Panc1 (cell line): ENCODE data around the gene RGPD4. TPM values are rescaled to one million over a fixed set of nuclear protein-coding genes. Genes with fewer than 3 reads are reported as not detected.
"Not testable (repeated sequence)": the region's sequence is repeated elsewhere in the genome, so short reads cannot be mapped to it uniquely, and the experiment has no call there.

ENCODE experiments used
- ATAC-seq: fragments of 200-7000 bp; cut with Tn5 transposase; 2 replicates; pipeline ENCODE4 v1.9.1; 2020; ENCODE audit warnings: mild to moderate bottlenecking, moderate library complexity
- BruUV-seq: library from RNA; stranded (reverse); fragments of 400-500 nt; replicated peaks from 2 replicates; lab custom pipeline; 2021; lab: Mats Ljungman, UMichigan
- CTCF ChIA-PET: fragments of 300-600 bp; sonication (Branson Sonifier 250); formaldehyde crosslinking; loops from one replicate; lab custom pipeline; 2022; ENCODE audit warnings: antibody characterized with exemption; lab: Charles Lee
- POLR2A ChIA-PET: fragments of 300-600 bp; sonication (Branson Sonifier 250); formaldehyde crosslinking; loops from one replicate; lab custom pipeline; 2022; ENCODE audit warnings: antibody characterized with exemption; lab: Charles Lee
- DNase-seq: peaks from one replicate; pipeline ENCODE4 v3.0.0-alpha.2; 2010; ENCODE audit warnings: low read depth, low spot score
- H3K27ac ChIP-seq: 2 replicates; pipeline ENCODE4 v1.5.1; 2011; ENCODE audit warnings: mild to moderate bottlenecking, low read length, inconsistent platforms
- H3K27me3 ChIP-seq: fragments of 200-500 bp; sonication (Bioruptor generic); 2 replicates; pipeline ENCODE4 v1.6.0; 2014; ENCODE audit warnings: low read length, inconsistent platforms; ENCODE audit not compliant: control insufficient read depth, insufficient read depth
- H3K36me3 ChIP-seq: fragments of 200-500 bp; sonication (Bioruptor generic); 2 replicates; pipeline ENCODE4 v1.5.1; 2014; ENCODE audit warnings: inconsistent platforms, mild to moderate bottlenecking, low read length, moderate library complexity; ENCODE audit not compliant: control insufficient read depth, insufficient read depth
- H3K4me1 ChIP-seq: 2 replicates; pipeline ENCODE4 v1.5.1; 2011; ENCODE audit warnings: inconsistent platforms, mild to moderate bottlenecking, low read length, moderate library complexity; ENCODE audit not compliant: control insufficient read depth, insufficient read depth
- H3K4me3 ChIP-seq, 2 experiments: 2 replicates each; pipeline ENCODE4 v1.5.1; 2011 to 2012; ENCODE audit warnings: low read depth in 2 of 2, low read length in 2 of 2, mild to moderate bottlenecking in 2 of 2, inconsistent platforms in 1 of 2, moderate library complexity in 1 of 2
- H3K9me3 ChIP-seq: fragments of 200-500 bp; sonication (Bioruptor generic); 2 replicates; pipeline ENCODE4 v1.5.1; 2014; ENCODE audit warnings: low read depth, mild to moderate bottlenecking, inconsistent platforms, low read length, moderate library complexity; ENCODE audit not compliant: control insufficient read depth, insufficient read depth
- CTCF ChIP-seq: fragments of 450-650 bp; IDR thresholded peaks from 2 replicates; pipeline ENCODE4 v1.5.1; 2017; ENCODE audit warnings: mild to moderate bottlenecking
- POLR2AphosphoS5 ChIP-seq: IDR thresholded peaks from 2 replicates; pipeline ENCODE4 v1.6.1; 2012; ENCODE audit warnings: mild to moderate bottlenecking, low read depth, low read length, moderate library complexity
- SIN3A ChIP-seq: IDR thresholded peaks from 2 replicates; pipeline ENCODE4 v1.6.1; 2012; ENCODE audit warnings: low read depth, mild to moderate bottlenecking, low read length, moderate library complexity, borderline replicate concordance; ENCODE audit not compliant: insufficient read depth
- TCF7L2 ChIP-seq: IDR thresholded peaks from 2 replicates; pipeline ENCODE4 v1.6.1; 2011; ENCODE audit warnings: mild to moderate bottlenecking, low read depth, low read length, inconsistent platforms
- in situ Hi-C: cut with HindIII; loops from 2 replicates; pipeline ENCODE4 v1.10.0; 2016; ENCODE audit warnings: low sequenced_read_pairs, low pct_unique_long_range_greater_than_20kb
- intact Hi-C: fragments of 100-400 bp; cut with micrococcal nuclease; formaldehyde crosslinking; loops from one replicate; pipeline ENCODE4 v1.10.0; 2022; ENCODE audit not compliant: unreplicated experiment
- total RNA-seq: library from RNA; stranded (reverse); gene quantifications from one replicate; pipeline ENCODE4 v1.2.1, GENCODE V29; 2021; ENCODE audit not compliant: unreplicated experiment
- TF ChIP-seq, protein P1 (sequence below), 2 experiments: IDR thresholded peaks; 2 replicates each; pipeline ENCODE4 v1.6.1; 2011 to 2012; ENCODE audit warnings: low read depth in 2 of 2, control low read depth in 1 of 2, low read length in 1 of 2, mild to moderate bottlenecking in 1 of 2, moderate library complexity in 1 of 2; ENCODE audit not compliant: insufficient read depth in 1 of 2

Gene RGPD4
- total RNA-seq, 1 experiment from 2014 or later: not detected

DNA sequence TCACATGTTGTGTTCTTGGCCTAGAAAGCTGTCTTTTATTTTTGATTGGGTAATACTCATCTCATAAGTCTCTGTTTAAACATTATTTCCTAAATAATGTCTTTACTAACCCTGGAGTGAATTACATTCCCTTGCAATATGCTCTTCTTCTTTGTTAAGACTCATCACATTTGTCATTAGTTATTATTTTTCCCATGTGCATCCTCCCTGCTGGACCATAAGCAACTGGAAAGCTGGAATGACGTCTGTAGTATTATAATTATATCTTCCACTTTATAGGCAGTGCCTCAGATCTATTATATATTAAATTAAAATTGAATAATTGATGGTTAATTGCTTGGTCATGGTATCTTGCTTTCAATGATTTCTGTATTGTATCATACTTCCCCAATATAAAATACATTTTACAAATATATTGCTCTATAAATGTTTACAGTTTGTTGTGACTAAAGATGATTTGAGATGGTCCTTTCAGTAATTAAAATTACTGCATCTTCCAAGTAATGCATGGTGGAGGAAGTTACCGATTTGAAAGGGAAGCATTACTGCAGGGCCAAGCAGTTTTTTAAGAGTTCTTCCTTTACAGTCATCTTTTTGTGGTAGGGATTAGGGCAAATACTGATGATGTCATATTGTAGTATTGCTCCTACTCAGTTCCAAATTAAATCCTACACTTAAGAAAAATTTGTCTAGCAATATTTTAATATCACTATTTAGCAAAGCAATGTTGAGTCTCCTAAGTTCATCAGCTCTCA, 2.1 kb upstream of the RGPD4 start:
- DNase-seq (no peak), ATAC-seq (no peak)
- ChIA-PET POLR2A (no interaction called here), CTCF (no interaction called here)
- BruUV-seq: no TSS peak
- TF ChIP-seq POLR2AphosphoS5 (no peak), CTCF (no peak), SIN3A (no peak), TCF7L2 (no peak)
- TF ChIP-seq, protein P1, sequence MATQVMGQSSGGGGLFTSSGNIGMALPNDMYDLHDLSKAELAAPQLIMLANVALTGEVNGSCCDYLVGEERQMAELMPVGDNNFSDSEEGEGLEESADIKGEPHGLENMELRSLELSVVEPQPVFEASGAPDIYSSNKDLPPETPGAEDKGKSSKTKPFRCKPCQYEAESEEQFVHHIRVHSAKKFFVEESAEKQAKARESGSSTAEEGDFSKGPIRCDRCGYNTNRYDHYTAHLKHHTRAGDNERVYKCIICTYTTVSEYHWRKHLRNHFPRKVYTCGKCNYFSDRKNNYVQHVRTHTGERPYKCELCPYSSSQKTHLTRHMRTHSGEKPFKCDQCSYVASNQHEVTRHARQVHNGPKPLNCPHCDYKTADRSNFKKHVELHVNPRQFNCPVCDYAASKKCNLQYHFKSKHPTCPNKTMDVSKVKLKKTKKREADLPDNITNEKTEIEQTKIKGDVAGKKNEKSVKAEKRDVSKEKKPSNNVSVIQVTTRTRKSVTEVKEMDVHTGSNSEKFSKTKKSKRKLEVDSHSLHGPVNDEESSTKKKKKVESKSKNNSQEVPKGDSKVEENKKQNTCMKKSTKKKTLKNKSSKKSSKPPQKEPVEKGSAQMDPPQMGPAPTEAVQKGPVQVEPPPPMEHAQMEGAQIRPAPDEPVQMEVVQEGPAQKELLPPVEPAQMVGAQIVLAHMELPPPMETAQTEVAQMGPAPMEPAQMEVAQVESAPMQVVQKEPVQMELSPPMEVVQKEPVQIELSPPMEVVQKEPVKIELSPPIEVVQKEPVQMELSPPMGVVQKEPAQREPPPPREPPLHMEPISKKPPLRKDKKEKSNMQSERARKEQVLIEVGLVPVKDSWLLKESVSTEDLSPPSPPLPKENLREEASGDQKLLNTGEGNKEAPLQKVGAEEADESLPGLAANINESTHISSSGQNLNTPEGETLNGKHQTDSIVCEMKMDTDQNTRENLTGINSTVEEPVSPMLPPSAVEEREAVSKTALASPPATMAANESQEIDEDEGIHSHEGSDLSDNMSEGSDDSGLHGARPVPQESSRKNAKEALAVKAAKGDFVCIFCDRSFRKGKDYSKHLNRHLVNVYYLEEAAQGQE (IDR thresholded peaks at IDR 0.05; ENCODE audit: insufficient read depth in 1 of 2, low read depth in 2 of 2, low read length in 1 of 2): no peak
- H3K27me3 ChIP-seq: no peaks in the 10 kb centered on the region
- no peak overlapping the region for H3K27ac ChIP-seq
- H3K4me1 ChIP-seq: no peaks in the 10 kb centered on the region
- H3K9me3 ChIP-seq: no peaks in the 10 kb centered on the region
- in situ Hi-C loops: no loop called here
- H3K36me3 ChIP-seq: no peaks in the 10 kb centered on the region
- intact Hi-C loops: no loop called here
- H3K4me3 ChIP-seq: no peak overlapping the region

DNA sequence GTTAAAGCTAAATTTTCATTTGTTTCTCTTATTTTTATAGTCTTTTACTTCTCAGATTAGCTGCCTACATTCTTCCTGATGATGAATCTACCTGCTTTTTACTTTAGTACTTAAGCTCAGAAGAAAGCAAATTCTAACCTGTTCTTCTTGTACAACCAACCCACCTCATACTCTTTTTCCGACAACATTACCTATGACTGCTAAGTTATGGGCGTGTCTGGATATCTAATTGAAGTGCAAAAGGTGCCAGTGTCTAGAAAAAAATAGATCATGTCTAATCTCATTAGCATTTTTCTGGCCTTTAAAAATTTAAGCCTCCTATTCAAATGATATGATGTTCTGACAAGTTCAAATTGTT, 1.5 kb upstream of the RGPD4 start:
- no peaks in the 10 kb centered on the region for H3K9me3 ChIP-seq
- ATAC-seq: no peak
- H3K4me1 ChIP-seq: no peaks in the 10 kb centered on the region
- in situ Hi-C loops: no loop called here
- no TSS peak for BruUV-seq
- H3K27me3 ChIP-seq: no peaks in the 10 kb centered on the region
- no peak overlapping the region for H3K27ac ChIP-seq
- intact Hi-C loops: no loop called here
- no peak overlapping the region for H3K4me3 ChIP-seq
- DNase-seq: no peak
- CTCF ChIA-PET: no interaction called here
- POLR2A ChIA-PET: no interaction called here
- TF ChIP-seq TCF7L2: no peak
- TF ChIP-seq, protein P1 (IDR thresholded peaks at IDR 0.05; ENCODE audit: insufficient read depth in 1 of 2, low read depth in 2 of 2, low read length in 1 of 2): no peak
- no peak for TF ChIP-seq SIN3A
- no peak for TF ChIP-seq POLR2AphosphoS5
- no peak for TF ChIP-seq CTCF
- H3K36me3 ChIP-seq: no peaks in the 10 kb centered on the region

DNA sequence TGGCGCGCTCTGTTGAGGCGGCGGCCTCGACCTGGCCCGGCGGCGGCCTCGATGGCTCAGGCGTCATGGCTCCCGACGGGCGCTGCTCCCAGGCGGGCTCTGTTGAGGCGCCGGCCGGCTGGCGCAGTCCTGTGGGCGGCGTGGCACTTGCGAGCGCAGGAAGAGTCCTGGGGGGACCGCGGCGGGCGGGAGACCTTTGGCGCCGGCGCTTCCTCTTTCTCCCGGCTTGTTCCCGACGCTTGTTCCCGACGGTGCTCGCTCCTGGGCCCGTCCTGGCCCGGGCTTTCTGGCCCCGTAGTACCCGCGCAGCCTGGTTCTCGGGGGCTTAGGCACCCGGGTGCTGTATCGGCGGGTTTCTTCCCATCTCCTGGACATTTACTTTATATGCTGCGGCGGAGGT, 2.8 kb downstream of the RGPD4 start:
- H3K4me3 ChIP-seq, H3K9me3 ChIP-seq, POLR2A ChIA-PET, H3K27ac ChIP-seq, ATAC-seq, intact Hi-C loops, DNase-seq, H3K4me1 ChIP-seq, H3K27me3 ChIP-seq, in situ Hi-C loops, CTCF ChIA-PET, BruUV-seq, H3K36me3 ChIP-seq: not testable (repeated sequence)

- H3K4me1 ChIP-seq, H3K27me3 ChIP-seq, H3K9me3 ChIP-seq, ATAC-seq, H3K36me3 ChIP-seq, CTCF ChIA-PET, POLR2A ChIA-PET, H3K27ac ChIP-seq, in situ Hi-C loops, BruUV-seq, intact Hi-C loops, H3K4me3 ChIP-seq, DNase-seq: not testable (repeated sequence)
Observed at GRCh38 chr2:107833152-107833551, 6.5 kb downstream of the RGPD4 start.
